Measurements from ENCODE around the gene PPP2R5C. TPM values are rescaled to one million over a fixed set of nuclear protein-coding genes. Genes with fewer than 3 reads are reported as not detected.

PPP2R5C gene
- total and polyA plus RNA-seq, 2 of the 8 experiments (the other 6 are each of a cell fraction or from before 2014, with no cell fraction given), result 49.6 to 95.9 TPM

- Histone ChIP-seq H3K27ac (ENCODE audit: low read depth, low read length) (no peak overlapping the region), H3K23me2 (ENCODE audit: low read depth, low read length) (no peaks in the 10 kb centered on the region), H3K36me3 (ENCODE audit: control insufficient read depth in 2 of 4, insufficient read depth in 4 of 4, low read length in 3 of 4) (no peaks in the 10 kb centered on the region), H3K18ac (ENCODE audit: extremely low read depth, low read length) (no peak overlapping the region), H2BK5ac (ENCODE audit: low read depth, low read length) (no peak overlapping the region), H3K79me1 (ENCODE audit: low read depth, low read length) (no peaks in the 10 kb centered on the region), H3K27me3 (replicated peaks in 1 of 4; ENCODE audit: control insufficient read depth in 3 of 4, extremely low read depth in 1 of 4, insufficient read depth in 3 of 4, low read length in 3 of 4) (no peaks in the 10 kb centered on the region), H3K4me3 (ENCODE audit: extremely low read depth in 1 of 4, insufficient read depth in 2 of 4, low read depth in 3 of 4, low read length in 4 of 4) (no peak overlapping the region), H3K14ac (ENCODE audit: insufficient read length) (no peak overlapping the region), H3K4ac (replicated peaks; ENCODE audit: insufficient read length, low read depth, low read length) (no peak overlapping the region), H3K79me2 (ENCODE audit: control insufficient read depth in 1 of 2, insufficient read depth in 2 of 2, low read length in 2 of 2) (no peaks in the 10 kb centered on the region), H2BK20ac (ENCODE audit: low read length) (no peak overlapping the region), H4K8ac (ENCODE audit: extremely low read depth, insufficient read depth, low read length) (no peak overlapping the region), H3K4me1 (replicated peaks in 1 of 4; ENCODE audit: control insufficient read depth in 3 of 4, insufficient read depth in 4 of 4, low read length in 3 of 4) (no peaks in the 10 kb centered on the region), H4K20me1 (replicated peaks in 1 of 2; ENCODE audit: control insufficient read depth in 1 of 2, insufficient read depth in 2 of 2, low read length in 2 of 2) (peaks cover 0 to 2% of the 10 kb centered on the region in 2 experiments), H2BK15ac (ENCODE audit: low read length) (no peak overlapping the region), H4K91ac (replicated peaks; ENCODE audit: insufficient read length, low read length) (no peak overlapping the region), H2BK12ac (ENCODE audit: low read depth, low read length) (no peak overlapping the region), H3K9me3 (ENCODE audit: insufficient read depth in 2 of 2, low read depth in 1 of 2, low read length in 1 of 2) (no peaks in the 10 kb centered on the region), H3K4me2 (ENCODE audit: insufficient read depth in 1 of 2, low read depth in 2 of 2, low read length in 2 of 2) (no peak overlapping the region), H2BK120ac (replicated peaks; ENCODE audit: low read depth, low read length) (no peak overlapping the region), H3K56ac (replicated peaks; ENCODE audit: insufficient read length, low read depth, low read length) (no peak overlapping the region), H2AFZ (ENCODE audit: low read length) (no peak overlapping the region), H3K9ac (replicated peaks in 1 of 4; ENCODE audit: extremely low read depth in 1 of 4, low read depth in 3 of 4, low read length in 3 of 4) (no peak overlapping the region), H3K23ac (ENCODE audit: insufficient read length) (no peak overlapping the region), H2AK5ac (ENCODE audit: low read depth, low read length) (no peak overlapping the region), H4K5ac (ENCODE audit: insufficient read length, low read depth, low read length) (no peak overlapping the region)
- DNase-seq (ENCODE audit: low read depth in 1 of 2, low spot score in 2 of 2) (no peak), FAIRE-seq (no peak)
- CTCF ChIA-PET (ENCODE audit: partially characterized antibody), result interaction anchor here (3.0 kb wide), 1 partner anchor 21 kb away, joined by 16 read pairs; no protein-coding TSS in a partner anchor
- TF ChIP-seq RXRA (IDR thresholded peaks at IDR 0.05; ENCODE audit: insufficient read depth, low read depth, low read length) (no peak), ATF3 (IDR thresholded peaks at IDR 0.05; ENCODE audit: insufficient read depth, low read depth, low read length) (no peak)
- WGBS, 2 experiments (ENCODE audit: extremely low coverage in 1 of 2, insufficient coverage in 1 of 2, insufficient read length in 1 of 2, insufficient replicate concordance in 2 of 2, low coverage in 1 of 2, low lambda C conversion rate in 2 of 2, missing lambda C conversion rate in 1 of 2), result 88% methylated on average over 5 of the region's 5 CpGs; no CpG with 5 or more reads in 1 of the 2 experiments
- POLR2A ChIA-PET (ENCODE audit: partially characterized antibody), result interaction anchor here (1.2 kb wide), 1 partner anchor 51 kb away, joined by 4 read pairs; no protein-coding TSS in a partner anchor
Measured at GRCh38 chr14:101791919-101792572, 30.5 kb downstream of the PPP2R5C start.
